ENCODE data around the gene TMEM170B.

The TMEM170B gene

DNA sequence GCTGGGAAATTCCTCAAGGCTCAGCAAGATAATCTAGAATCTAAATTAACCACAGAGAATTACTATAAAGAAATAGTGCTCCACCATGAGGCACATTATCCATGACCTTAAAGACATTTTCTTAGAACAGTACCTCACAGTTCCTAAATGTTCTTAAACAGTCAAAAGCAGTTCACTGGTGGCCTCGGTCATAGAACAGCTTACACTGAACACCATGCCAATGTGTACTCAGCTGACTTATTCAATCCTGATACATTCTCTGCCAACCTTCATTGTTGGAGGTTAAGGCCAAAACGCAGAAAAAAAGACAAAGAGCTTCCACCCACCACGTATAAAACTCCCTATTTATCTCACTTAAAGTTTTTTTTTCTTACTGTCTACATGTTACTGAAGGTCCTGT, 21.8 kb upstream of the TMEM170B start:
- Mint-ChIP-seq H3K36me3 (ENCODE audit: low read depth) (no peaks in the 10 kb centered on the region), H3K27me3 (peaks cover 28% of the 10 kb centered on the region)

DNA sequence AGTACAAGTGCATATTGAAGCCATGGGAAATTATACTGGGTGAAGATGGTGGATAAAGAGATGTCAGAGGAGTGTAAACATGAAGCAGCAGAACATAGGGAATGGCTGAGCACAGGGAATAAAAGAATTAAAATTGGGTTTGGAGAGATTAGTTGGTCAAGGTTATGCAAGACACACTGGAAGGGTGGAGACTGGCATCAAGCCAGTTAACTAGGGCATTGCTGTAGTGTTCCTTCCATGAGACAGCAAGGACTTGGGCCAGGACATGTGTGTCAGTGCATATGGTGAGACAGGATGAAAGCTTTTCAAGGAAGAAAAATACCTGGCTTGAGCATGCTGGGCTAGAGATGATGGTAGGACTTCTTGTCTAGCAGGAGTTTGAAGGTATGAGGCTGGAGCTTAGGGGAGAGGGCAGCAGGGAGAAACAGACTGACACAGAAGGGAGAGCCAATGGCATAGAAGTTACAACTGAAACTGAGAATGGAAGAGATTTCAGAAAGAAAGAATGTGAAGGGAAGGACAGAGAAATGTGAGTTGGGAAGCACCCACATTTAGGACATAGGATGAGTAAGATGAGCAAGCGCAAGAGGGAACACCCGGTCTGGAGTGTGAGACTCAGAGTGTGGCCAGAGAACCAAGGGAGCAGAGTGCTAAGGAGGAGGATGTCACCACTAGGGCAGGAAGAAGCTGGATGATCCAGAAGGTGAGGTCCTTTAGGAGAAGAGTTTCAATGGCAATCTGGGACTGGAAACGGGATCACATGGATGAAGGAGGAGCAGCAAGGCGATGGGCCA, 14.5 kb upstream of the TMEM170B start:
- H3K36me3 Mint-ChIP-seq (ENCODE audit: low read depth): no peaks in the 10 kb centered on the region
- H3K4me3 Mint-ChIP-seq: no peak overlapping the region
- H3K27me3 Mint-ChIP-seq: peaks cover 8% of the 10 kb centered on the region
- no peak overlapping the region for H3K27ac Mint-ChIP-seq
- H3K4me1 Mint-ChIP-seq (ENCODE audit: low read depth): no peaks in the 10 kb centered on the region
- H3K9me3 Mint-ChIP-seq: no peaks in the 10 kb centered on the region

More for the DNA sequence above, 21.8 kb upstream of the TMEM170B start:
- Mint-ChIP-seq H3K4me3 (no peak overlapping the region), H3K27ac (no peak overlapping the region), H3K4me1 (ENCODE audit: low read depth) (peaks cover 5% of the 10 kb centered on the region), H3K9me3 (no peaks in the 10 kb centered on the region)

DNA sequence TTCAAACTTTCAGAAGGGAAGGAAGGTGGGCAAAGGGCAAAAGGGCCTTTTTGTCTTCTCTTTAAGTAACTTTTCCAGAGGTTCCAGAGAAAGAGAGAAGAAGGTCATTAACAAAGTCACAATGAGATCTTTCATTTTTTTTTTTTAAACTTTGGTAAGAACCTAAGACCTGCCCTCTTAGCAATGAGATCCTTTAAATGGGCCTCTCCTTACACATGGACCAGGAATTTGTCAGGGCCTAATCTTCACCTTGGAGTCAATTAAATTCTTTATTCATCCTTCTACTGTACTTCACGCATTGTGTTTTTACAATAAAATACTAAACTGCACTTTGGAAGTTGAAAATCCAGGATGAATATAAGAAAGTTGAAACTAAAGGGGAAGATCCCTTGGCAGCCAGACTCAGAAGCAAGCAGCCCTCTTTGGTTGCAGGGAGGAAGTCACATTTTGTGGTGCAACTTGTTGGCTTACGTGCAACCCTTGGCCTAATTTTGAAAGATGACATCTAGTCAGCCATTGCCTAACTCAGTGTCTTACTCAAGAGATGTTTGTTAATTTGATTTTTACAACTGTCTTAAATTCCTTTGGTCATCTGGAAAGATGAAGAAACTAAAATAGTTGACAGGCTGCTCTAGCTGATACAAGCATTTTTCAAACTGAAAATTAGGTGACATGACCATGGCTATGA, 11.9 kb upstream of the TMEM170B start:
- Mint-ChIP-seq H3K4me3 (no peak overlapping the region), H3K4me1 (ENCODE audit: low read depth) (no peaks in the 10 kb centered on the region), H3K9me3 (no peaks in the 10 kb centered on the region), H3K27me3 (peaks cover 15% of the 10 kb centered on the region), H3K27ac (no peak overlapping the region), H3K36me3 (ENCODE audit: low read depth) (no peaks in the 10 kb centered on the region)

DNA sequence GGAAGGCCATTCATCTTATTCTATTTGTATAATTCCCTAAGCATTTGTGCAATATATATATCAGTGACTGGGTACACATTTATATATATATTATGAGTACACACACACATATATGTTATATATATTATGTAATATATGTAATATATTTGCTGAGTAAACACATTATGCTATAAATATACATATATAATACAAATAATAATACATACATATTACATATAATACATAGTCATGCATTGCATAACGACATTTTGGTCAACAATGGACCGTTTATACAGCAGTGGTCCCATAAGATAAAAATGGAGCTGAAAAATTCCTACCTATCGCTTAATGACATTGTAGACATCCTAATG, 11.4 kb upstream of the TMEM170B start:
- Mint-ChIP-seq H3K27me3 (peaks cover 20% of the 10 kb centered on the region), H3K27ac (no peak overlapping the region), H3K4me1 (ENCODE audit: low read depth) (no peaks in the 10 kb centered on the region), H3K9me3 (no peaks in the 10 kb centered on the region), H3K36me3 (ENCODE audit: low read depth) (no peaks in the 10 kb centered on the region), H3K4me3 (no peak overlapping the region)

DNA sequence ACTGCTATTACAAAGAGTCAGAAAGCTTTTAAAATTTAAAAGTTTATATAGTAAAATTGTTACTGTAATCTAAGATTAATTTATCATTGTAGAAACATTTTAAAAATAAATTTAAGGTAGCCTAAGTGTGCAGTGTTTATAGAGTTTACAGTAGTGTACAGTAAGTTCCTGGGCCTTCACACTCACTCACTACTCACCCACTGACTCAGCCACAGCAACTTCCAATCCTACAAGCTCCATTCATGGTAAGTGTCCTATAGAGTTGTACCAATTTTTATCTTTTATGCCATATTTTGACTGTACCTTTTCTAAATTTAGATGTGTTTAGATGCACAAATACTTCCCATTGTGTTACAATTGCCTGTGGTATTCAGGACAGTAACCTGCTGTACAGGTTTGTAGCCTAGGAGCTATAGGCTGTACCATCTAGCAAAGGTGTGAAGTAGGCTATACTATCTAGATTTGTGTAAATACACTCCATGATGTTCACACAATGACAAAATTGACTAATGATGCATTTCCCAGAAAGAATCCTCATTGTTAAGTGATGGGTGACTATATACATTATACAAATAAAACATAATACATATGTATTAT, 10.2 kb upstream of the TMEM170B start:
- no peak overlapping the region for H3K4me3 Mint-ChIP-seq
- no peaks in the 10 kb centered on the region for H3K36me3 Mint-ChIP-seq (ENCODE audit: low read depth)
- no peaks in the 10 kb centered on the region for H3K4me1 Mint-ChIP-seq (ENCODE audit: low read depth)
- peaks cover 32% of the 10 kb centered on the region for H3K27me3 Mint-ChIP-seq
- no peaks in the 10 kb centered on the region for H3K9me3 Mint-ChIP-seq
- no peak overlapping the region for H3K27ac Mint-ChIP-seq

DNA sequence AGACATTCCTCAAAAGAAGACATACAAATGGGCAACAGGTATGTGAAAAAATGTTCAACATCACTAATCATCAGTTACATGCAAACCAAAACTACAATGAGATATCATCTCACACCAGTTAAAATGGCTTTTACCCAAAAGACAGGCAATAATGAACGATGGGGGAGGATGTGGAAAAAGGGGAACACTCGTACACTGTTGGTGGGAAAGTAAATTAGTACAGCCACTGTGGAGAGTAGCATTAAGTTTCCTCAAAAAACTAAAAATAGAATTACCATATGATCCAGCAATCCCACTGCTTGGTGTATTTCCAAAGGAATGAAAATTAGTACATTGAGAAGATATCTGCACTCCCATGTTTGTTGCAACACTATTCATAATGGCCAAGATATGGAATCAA, 8.6 kb upstream of the TMEM170B start:
- no peaks in the 10 kb centered on the region for H3K4me1 Mint-ChIP-seq (ENCODE audit: low read depth)
- no peak overlapping the region for H3K4me3 Mint-ChIP-seq
- no peaks in the 10 kb centered on the region for H3K9me3 Mint-ChIP-seq
- H3K27ac Mint-ChIP-seq: no peak overlapping the region
- peaks cover 33% of the 10 kb centered on the region for H3K27me3 Mint-ChIP-seq
- H3K36me3 Mint-ChIP-seq (ENCODE audit: low read depth): no peaks in the 10 kb centered on the region

DNA sequence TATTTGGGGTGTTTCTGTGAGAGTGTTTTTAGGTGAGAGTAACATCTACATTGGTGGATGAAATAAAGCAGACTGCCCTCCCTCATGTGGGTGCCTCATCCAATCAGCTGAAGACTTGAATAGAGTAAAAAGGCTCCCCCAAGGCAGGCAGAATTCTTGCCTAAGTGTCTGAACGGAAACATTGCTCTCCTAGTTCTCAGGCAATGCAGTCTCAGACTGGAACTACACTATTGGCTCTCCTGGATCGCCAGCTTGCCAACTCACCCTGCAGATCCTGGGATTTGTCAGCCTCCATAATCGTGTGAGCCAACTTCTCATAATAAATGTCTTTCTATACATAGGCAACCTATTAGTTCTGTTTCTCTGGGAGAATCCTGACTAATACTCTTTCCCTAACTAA, 5.5 kb upstream of the TMEM170B start:
- Mint-ChIP-seq H3K36me3 (ENCODE audit: low read depth) (no peaks in the 10 kb centered on the region), H3K4me3 (no peak overlapping the region), H3K27ac (no peak overlapping the region), H3K27me3 (peaks cover 41% of the 10 kb centered on the region), H3K9me3 (no peaks in the 10 kb centered on the region), H3K4me1 (ENCODE audit: low read depth) (peaks cover 4% of the 10 kb centered on the region)

DNA sequence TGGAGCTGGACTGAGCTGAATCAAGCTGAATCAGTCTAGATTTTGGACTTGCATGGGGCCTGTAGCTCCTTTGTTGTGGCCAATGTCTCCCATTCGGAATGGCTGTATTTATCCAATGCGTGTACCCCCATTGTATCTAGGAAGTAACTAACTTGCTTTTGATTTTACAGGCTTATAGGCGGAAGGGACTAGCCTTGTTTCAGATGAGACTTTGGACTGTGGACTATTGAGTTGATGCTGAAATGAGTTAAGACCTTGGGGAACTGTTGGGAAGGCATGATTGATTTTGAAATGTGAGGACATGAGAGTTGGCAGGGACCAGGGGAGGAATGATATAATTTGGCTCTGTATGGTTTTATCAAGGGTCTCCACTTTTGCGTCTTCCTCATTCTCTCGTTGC, 3.0 kb upstream of the TMEM170B start:
- no peak overlapping the region for H3K4me3 Mint-ChIP-seq
- H3K9me3 Mint-ChIP-seq: no peaks in the 10 kb centered on the region
- no peak overlapping the region for H3K27ac Mint-ChIP-seq
- H3K36me3 Mint-ChIP-seq (ENCODE audit: low read depth): no peaks in the 10 kb centered on the region
- peaks cover 30% of the 10 kb centered on the region for H3K27me3 Mint-ChIP-seq
- H3K4me1 Mint-ChIP-seq (ENCODE audit: low read depth): peaks cover 9% of the 10 kb centered on the region

DNA sequence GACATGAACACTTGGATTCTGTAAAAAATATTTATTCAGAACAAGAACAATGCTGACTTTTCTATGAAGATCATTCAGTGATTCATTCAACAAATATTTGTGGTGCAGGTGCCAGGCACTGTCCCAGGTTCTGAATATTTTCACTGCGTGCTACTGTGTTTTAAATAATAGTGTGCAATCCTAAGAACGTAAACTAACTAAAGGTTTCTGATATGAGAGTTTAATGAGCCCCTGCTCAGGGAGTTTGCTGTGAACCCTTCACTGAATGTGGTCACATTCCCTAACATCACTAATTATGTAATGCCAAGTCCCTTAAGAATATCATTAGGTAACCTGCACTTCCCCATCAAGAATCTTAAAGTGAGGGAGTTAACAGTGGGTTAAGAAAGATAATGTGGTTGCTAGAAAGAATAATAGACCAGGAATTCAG, 1.7 kb upstream of the TMEM170B start:
- H3K36me3 Mint-ChIP-seq (ENCODE audit: low read depth): no peaks in the 10 kb centered on the region
- no peak overlapping the region for H3K27ac Mint-ChIP-seq
- H3K4me1 Mint-ChIP-seq (ENCODE audit: low read depth): peaks cover 9% of the 10 kb centered on the region
- peak overlapping the region; percentile 22 for H3K4me3 Mint-ChIP-seq
- no peaks in the 10 kb centered on the region for H3K9me3 Mint-ChIP-seq
- H3K27me3 Mint-ChIP-seq: peaks cover 24% of the 10 kb centered on the region

DNA sequence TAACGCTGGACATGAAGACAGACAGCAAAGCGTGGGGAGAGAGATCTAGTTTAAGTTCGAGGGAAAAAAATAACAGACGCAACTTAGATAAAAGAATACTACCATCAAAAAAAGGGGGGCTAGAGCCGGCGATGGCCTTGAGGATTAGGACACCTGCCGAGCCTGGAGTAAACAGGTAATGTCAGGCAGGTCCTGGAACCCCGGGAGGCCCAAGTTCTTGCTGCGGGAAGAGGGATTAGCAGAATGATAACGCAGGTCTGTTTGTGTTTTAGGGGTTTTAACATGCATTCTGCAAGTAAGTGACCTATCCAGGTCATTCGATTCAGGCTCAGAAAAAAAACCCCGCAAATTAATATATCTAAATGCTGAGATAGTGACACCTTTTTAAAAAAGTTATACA, 754 bp upstream of the TMEM170B start:
- Mint-ChIP-seq H3K9me3 (no peaks in the 10 kb centered on the region), H3K27ac (peak overlapping the region; percentile 41), H3K36me3 (ENCODE audit: low read depth) (no peaks in the 10 kb centered on the region), H3K27me3 (peaks cover 15% of the 10 kb centered on the region), H3K4me3 (peak overlapping the region; percentile 80), H3K4me1 (ENCODE audit: low read depth) (peaks cover 9% of the 10 kb centered on the region)

DNA sequence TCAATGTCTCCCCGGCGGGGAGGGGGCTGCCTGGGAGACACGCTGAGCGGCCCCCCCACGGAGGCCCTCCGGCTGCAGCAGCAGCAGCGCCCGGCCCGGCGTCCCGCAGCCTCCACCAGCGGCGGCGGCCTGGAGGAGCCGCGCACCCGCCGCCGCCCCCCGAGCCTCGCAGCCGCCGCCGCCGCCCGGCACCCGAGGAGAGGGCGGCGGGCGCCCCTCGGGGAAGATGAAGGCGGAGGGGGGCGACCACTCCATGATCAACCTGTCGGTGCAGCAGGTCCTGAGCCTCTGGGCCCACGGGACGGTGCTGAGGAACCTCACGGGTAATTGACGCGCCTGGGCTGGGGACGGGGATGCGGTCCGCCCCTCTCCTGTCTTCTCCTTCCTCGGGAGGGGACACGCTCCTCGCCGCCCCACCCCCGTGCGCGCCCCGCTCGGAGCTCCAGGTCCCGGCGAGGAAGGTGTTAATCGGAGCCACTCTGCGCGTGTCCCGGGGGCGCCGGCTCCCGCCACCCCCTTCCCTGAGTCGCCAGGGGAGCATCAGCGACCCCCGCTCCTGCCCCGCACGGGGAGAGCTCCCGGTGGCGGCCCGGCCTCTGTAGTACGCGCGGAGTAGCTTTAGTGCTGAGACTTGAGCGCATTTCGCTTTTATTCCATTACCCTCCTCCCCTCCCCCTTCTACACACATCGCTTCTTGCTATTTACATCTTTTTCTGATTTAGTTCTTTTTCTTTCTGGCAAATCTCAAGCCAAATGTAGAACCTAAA, 686 bp downstream of the TMEM170B start:
- peak overlapping the region; percentile 81 for H3K4me3 Mint-ChIP-seq
- peaks cover 9% of the 10 kb centered on the region for H3K4me1 Mint-ChIP-seq (ENCODE audit: low read depth)
- peaks cover 9% of the 10 kb centered on the region for H3K27me3 Mint-ChIP-seq
- peak overlapping the region; percentile 49 for H3K27ac Mint-ChIP-seq
- no peaks in the 10 kb centered on the region for H3K36me3 Mint-ChIP-seq (ENCODE audit: low read depth)
- H3K9me3 Mint-ChIP-seq: no peaks in the 10 kb centered on the region

DNA sequence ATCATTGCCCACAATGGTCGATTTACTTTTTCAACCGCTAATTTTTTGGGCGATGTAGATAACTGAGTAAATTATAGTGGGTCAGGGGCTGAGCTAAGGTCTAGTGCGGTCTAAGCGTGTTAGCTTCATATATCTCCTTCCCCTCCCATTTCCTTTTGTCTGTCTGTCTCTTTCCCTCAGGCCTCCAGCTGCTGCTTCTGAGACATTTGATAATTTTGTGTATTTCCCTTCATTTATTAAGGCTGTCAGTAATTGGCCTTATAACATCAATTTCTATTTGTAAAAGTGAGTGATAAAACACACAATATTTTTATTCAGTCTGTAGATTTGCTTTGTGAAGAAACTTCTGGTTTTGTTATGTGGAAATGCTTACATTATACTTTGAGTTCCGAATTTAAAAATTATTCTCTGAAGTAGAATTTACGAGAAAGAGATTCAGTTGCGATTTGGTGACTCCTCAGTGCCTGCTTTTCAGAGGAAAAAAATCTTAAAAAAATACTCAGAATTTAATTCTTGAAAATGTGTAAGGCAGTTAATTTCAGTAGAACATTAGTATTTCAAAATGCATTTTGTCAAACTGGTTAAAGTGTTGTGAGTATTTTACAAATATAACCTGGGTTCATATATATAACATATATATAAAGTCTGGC, 1.4 kb downstream of the TMEM170B start:
- Mint-ChIP-seq H3K4me3 (peak overlapping the region; percentile 81), H3K9me3 (no peaks in the 10 kb centered on the region), H3K27me3 (peaks cover 10% of the 10 kb centered on the region), H3K4me1 (ENCODE audit: low read depth) (peaks cover 9% of the 10 kb centered on the region), H3K36me3 (ENCODE audit: low read depth) (no peaks in the 10 kb centered on the region), H3K27ac (peak overlapping the region; percentile 49)

DNA sequence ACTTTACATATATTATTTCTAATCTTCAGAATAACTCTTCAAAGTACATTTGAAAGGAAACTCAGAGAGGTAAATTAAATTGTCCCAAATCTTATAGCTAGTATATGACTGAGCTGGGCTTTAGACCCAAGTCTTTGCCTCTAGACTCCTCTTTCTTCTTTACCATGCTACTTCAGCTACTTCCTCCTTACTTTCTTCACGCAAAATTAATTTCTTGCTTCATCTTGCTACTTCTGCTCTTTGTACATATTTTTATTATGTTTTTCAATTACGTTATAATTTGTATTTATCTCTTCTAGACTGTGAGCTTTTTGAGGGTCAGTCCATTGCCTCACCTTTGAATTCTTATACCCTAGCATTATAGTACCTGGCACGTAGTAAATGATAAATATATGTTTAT, 5.3 kb downstream of the TMEM170B start:
- Mint-ChIP-seq H3K27me3 (peaks cover 3% of the 10 kb centered on the region), H3K36me3 (ENCODE audit: low read depth) (no peaks in the 10 kb centered on the region), H3K4me1 (ENCODE audit: low read depth) (peaks cover 5% of the 10 kb centered on the region), H3K27ac (no peak overlapping the region), H3K9me3 (no peaks in the 10 kb centered on the region), H3K4me3 (no peak overlapping the region)

DNA sequence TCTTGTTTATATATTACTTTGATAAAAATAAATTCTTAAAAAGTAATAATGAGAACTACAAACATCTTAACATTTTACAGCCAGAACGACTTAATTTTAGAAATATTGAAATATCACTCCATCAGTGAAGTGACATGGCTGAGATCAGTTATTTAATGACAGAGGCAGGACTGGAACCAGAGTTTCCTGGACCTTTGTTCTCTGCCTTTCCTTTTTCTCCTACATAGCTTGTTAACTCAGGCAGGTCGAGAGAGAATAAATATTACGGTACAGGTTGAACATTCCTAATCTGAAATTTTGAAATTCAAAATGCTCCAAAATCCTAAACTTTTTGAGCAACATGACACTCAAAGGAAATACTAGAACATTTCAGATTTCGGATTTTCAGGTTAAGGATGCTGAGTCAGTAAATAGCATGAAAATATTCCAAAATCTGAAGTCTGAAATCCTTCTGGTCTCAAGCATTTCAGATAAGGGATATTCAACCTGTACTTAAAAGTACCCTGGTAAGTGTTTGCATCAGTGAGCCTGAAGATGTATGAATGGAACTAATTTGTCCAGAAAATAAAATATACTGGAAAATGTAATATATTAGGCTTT, 6.5 kb downstream of the TMEM170B start:
- H3K9me3 Mint-ChIP-seq: no peaks in the 10 kb centered on the region
- no peak overlapping the region for H3K27ac Mint-ChIP-seq
- no peak overlapping the region for H3K4me3 Mint-ChIP-seq
- peaks cover 1% of the 10 kb centered on the region for H3K4me1 Mint-ChIP-seq (ENCODE audit: low read depth)
- no peaks in the 10 kb centered on the region for H3K36me3 Mint-ChIP-seq (ENCODE audit: low read depth)
- peaks cover 3% of the 10 kb centered on the region for H3K27me3 Mint-ChIP-seq

Measured in stimulated activated naive CD8-positive, alpha-beta T cell treated with anti-CD3 and anti-CD28 coated beads, Interleukin-15, Interleukin-2, amounts not matched to agents 100 ng/mL and 50 ng/mL, for 24 hours (primary cell).